ENCODE data around the gene DGKZ.

Gene DGKZ

DNA sequence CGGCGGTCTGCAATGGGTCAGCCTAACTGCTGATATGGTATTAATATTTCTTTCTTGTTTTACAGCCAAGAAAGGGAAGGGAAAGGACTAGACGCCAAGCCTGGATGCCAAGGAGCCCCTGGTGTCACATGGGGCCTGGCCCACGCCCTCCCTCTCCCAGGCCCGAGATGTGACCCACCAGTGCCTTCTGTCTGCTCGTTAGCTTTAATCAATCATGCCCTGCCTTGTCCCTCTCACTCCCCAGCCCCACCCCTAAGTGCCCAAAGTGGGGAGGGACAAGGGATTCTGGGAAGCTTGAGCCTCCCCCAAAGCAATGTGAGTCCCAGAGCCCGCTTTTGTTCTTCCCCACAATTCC, 36.1 kb downstream of the DGKZ start:
- no peak for DNase-seq

DNA sequence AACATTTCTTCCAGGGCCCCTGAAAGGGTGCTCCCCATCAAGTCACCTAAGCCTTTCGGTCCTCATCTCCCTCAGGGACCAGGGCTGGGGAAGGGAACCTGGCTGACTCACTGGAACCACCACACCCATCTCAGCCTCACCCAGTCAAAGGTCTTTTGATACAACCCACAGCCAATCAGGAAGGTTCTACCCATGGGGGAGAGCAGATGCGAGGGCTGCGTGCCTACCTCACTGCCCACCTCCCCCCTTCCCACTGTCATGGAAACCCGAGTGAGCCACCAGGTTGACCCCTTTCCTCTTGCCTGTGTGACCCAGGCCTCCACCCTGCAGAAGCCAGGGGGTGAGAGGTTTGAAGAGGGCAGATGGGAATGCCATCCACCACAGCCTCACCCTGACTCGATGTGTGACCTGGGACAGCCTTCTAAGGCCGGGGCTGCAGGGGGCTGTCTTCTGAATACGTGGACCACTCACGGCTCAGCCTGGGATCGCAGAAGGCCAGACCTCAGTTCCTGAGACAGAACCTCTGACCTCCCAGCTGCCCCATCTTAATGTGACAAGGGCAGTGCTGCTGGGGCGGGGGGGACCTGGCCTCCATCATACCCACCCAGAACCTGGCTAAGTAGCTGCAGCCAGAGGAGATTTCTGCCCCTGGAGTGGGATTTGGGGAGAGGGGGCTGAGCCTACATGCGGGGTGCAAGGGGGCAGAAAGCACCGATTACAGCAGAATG, 36.9 kb downstream of the DGKZ start:
- no peak for DNase-seq

DNA sequence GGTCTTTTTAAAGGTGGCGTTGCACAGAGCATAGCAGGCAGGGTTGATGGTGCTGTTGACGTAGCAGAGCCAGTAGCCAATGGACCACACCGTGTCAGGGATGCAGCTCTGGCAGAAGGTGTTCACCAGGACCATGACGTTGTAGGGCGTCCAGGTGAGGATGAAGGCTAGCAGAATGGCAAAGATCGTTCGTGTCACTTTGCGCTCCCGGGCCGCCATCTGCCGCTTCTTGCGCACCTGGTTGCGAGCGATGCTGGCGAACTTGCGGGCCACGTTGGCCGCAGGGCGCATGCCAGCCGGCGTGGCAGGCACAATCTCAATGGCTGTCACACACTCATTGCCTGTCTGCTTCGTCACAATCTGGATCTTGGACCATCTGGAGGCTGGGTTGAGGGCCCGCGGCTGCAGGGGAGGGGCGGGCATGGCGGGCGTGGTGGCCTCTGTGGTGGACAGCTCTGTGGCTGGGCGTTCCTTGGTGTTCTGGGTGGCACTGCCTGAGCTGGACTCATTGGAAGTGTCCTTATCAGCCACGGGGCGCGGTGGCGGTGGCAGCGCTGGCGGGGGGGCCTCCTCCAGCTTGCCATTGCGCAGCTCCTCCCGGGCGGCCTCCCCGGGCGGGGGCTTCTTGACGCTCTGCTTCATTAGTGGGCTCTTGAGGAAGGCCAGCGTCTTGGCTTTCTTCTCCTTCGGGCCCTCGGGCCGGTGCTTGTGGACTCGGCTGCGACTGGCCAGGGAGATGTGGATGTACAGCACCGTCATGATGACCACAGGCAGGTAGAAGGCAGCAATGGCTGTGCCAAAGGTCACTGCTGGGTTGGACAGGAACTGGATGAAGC, 38.1 kb downstream of the DGKZ start:
- DNase-seq: no peak

DNA sequence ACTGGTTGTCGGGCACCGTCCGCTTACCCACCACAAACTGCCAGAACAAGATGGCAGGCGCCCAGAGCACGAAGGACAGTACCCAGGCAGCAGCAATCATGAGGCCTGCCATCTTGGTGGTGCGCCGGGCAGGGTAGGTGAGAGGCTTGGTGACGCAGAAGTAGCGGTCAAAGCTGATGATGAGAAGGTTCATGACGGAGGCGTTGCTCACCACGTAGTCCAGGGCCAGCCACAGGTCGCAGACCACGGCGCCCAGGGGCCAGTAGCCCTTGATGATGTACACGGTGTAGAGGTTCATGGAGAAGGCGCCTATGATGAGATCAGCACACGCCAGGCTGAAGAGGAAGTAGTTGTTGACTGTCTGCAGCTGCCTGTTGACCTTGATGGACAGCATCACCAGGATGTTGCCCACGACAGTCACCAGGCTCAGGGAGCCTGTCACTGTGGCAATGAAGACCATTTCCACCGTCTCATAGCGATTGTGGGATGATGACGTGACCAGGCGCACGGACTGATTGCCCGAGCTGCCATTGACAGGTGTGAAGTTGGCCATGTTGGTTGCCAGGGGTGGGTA, 38.8 kb downstream of the DGKZ start:
- no peak for DNase-seq

DNA sequence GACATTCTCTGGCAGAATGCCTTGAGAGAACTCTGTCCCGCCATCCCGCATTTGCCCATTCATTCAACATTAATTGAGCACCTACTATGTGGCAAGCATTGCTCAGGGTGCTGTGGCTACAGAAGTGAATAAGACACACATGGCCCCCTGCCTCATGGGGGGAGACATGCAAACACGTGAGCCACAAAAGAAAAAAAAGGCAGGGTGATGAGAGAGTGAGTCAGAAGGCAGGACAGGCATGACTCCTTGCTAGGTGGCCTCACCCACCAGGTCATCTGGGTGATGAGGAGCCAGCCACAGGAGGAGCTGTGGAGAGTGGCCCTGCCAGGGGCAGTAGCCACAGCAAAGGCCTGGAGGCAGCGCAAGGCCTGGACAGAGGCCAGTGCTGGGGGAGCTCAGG, 39.4 kb downstream of the DGKZ start:
- DNase-seq: no peak

DNA sequence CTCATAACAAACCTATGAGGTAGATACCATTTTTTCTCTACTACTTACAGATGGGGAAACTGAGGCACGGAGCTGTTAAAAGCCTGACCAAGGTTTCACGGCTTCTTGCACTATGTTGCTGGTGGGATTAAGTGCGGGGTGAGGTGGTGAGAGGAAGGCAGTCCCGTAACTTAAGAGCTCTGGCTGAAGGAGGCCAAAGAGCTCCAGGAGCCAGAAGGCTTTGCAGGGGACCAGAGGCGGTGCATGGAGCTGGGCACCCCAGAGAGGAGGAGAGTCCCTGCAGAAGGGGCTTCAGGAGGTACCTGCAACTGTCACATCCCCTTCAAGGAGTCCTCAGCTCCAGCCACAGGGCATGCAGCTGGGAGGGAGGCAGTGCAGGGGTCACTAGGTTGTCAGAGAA, 40.2 kb downstream of the DGKZ start:
- no peak for DNase-seq

DNA sequence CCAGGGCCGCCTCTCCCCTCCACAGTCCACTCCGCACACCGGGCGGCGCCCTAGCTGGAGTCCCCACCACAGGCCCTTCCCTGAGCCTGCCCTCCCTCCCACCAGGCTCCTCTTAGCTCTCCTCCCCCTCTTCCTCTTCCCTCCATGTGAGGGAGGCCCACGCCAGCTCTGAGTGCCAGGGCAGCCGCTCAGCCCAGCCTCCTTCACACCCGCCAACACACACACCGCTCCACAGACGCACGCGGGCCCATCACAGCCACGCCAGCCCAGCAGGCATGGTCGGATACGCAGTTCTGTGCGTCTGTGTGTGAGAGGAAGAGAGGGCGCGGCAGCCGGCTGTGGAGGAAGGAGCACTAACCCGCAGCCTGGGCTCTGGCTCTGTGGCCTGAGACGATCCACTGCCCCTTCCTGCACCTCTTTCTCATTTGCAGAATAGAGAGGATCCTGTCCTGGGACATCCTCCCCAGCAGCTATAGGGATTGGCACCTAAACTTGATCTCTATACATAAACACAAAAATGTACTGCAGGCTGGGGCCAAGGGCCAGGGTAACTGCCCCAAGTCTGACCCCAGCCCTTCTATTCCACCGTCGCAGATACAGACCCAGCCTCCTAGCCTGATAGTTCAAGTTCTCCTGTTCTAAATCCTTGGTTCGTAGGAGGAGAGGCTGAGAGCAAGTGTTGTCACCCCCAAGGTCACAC, 40.8 kb downstream of the DGKZ start:
- no peak for DNase-seq

DNA sequence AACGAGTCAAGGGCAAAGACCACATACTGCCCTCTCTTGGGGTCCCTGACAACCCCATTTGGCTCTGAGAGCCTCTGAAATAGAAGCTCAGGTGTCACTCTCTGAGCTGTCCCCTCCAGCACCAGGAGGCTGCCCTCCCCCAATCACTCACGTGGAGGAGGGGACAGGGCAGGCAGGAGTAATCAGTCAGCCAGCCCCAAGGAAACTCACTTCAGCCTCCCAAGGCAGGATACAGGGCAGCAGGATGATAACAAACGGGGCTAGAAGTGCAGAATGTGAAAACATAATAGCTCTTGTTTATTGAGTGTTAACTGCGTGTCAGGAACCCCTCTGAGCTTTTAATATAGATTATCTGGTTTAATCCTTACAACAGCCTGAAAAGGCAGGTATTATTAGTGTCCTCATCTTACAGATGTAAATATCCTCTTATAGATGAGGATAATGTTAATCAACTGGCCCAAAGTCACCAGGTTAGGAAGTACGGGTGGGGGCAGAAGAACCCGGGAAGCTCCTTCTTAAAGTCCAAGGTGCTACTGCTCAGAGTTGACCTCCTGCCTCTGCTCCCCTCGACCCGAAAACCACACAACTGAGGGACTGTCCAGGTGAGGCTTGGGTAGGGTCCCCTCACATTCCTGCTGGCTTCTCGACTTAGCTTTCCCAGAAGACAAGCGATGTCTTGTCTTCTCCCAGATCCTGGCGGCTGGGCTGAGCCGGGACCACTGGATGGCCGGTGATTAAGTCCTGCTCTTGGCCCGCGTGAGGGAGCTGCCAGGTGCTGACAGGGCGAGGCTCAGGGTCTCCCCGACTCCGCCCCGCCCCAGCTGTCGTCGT, 41.6 kb downstream of the DGKZ start:
- DNase-seq: no peak

DNA sequence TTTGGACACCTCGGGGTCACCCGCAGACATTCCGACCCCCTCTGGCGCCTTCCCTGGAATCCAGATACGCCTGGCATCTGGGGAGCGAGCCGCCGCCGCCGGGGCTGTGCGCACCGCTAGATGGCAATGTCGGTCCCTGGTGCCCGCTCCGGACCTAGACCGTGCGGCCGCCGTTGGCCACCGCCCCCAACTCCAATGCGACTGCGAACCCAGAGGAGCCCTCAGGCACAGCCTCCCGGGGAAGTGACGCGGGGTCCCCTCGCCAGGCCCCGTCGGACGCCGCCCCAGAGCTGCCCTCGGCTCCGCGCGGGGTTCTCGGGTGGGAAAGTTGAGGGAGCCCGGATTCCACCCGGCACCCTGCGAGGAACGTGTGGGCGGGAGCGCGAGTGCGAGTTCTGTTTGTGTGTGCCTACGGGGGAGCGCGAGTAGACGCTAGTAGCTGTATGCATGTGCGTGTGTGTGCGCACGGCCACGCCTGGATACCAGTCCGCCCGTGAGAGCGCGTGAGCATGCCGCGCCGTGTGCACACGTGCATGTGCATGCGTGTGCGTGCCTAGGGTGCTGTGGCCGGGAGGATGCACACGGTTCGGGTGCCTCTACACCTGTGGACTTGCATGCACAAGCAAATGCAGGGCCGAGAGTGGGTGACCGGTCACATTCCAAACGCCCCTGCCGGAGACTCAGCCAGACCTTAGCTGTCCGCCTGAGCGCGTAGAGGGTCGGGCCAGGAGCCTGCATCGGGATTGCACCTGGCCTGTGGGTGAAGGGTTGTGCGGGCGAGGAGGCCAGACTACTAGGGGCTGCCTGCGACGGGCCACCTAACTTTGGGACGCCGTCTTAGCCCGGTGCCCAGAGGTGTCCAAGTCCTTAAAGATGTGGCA, 42.4 kb downstream of the DGKZ start:
- DNase-seq: no peak

DNA sequence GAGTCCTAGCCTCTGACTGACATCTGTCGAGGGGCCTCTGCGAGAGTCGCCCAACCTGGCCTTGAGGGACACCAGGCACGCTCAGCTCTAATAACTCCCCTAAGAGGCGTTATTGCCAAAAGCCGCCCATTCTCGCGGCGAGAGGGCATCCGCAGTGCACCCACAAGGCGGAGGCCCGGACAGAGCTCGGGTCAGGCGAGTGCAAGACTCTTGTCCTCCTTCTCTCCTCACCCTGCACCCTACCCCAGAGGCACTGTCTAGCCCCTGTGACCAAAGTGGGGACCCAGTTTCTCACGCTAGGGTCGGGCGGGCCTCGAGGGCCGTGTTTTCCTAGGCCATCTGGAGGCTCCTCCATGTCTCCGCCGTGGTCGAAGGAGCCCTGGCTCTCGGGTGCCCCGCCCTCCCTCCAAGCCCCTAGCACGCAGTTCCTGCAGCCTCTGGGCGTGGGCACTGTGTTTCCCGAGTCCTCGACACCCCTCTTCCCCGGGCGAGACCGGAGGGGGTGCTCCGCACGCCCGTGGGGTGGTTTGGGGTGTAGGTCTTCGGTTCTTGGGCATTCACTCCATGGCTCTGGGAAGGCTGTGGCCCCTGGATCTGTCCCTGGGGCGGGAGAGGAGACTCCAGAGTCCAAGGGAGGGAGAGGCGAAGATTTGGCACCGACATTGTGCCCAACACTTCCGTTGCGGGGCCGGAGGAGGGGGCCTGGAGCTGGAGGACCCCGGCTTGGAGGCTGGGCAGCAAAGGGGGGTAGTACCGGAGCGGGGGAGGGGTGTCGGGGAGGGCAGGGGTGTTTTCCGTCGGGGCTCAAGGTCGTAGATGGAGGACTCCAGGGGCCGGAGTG, 43.3 kb downstream of the DGKZ start:
- no peak for DNase-seq

DNA sequence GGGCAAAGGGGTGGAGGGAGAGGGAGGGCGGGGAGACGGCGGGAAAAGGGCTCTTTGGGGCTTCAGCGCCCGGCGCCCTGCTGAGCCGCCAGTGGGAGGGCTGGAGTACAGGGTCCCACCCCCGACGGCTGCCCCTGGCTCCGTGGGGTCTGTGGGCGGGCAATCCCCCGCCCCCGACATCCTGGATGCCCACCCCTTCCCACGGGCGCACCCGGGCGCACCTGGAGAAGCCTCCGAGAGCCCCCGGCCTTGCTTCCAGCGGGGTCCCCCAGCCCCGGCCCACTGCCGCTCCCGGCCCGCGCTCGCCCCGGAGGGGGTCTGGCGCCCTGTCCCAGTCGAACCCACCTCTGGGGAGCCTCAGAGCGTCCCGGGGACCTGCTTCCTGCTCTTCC, 43.9 kb downstream of the DGKZ start:
- no peak for DNase-seq

DNA sequence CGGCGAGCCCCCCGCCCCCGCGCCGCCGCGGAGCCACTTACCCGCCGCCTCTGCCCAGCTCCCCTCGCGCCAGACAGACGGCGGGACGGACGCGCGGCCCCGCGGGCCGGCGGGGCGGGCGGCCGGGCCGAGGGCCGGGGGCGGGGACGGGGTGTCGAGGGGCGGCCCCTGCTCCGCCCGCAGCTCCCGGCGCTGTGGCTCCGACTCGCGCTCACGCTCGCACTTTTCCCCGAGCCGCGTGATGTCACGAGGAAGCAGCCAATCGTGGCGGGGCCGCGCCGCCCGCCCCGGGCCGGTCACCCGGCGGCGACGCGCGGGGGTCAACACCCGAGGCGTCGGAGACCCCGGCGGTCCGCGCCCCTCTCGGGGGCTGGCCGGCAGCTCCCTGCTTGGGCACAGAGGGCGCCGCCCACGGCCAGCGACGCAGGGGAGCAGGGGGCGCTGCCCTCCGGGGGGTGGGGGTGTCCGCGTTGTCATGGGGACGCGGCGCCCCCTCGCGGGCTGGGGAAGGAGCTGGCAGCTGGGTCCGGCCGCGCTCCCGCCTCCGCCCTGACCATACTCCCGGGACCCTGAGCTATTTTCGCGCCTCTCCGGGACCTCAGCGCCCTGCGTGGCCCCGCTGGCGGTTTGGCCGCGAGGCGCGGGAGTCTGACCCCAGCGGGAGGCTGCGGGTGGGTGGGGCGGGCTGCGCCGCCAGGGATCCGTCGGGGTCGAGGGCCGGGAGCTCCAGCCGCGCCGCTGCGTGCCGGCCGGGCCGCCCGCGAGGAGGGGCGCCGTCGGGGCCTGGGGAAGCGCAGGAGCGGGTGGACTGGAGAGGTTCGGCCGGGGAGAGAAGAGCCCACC, 44.5 kb downstream of the DGKZ start, which contains the start of gene CHRM4:
Gene CHRM4 (minus strand): TSS at position 199 of the 843 bp plus-strand sequence. CDS start 5,219 bp downstream, outside the sequence.
- DNase-seq: no peak

DNA sequence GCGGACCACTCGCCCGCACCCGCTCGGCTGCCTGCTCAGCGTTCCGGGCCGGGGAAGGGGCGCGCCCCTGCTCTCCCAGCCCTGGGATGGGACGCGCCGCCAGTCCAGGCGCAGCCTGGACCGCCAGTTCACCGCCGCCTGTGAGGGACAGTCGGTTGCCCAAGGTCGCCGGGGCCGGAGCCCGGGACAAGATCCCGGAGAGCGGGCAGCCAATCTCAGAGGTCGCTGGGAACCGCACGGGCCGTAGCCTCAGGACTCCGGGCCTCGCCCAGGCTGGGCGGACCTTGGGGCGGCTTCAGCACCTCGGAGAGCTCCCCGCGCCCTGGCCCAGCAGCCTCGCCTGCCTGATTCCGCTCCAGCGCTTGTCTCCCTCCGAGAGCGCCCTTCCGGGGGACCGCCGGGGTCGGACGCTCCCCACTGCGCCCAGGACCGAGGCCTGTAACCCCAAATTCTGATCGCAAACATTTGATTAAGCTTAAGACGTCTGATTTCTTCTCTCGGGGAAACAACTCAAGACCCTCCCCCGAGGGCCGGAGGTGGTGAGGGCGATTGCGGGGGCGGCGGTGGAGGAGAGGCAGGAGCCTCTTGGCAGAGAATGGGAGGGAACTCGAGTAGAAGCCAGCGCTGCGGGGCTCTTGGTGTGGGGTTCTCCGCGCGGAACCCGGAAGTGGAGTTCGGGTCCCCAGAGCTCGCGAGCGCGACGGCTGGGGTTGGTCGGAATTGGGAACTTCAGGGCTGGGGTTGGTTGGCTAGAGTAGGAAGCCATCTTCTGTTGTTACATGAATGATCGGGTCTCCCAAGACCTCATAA, 45.4 kb downstream of the DGKZ start:
- DNase-seq: no peak

DNA sequence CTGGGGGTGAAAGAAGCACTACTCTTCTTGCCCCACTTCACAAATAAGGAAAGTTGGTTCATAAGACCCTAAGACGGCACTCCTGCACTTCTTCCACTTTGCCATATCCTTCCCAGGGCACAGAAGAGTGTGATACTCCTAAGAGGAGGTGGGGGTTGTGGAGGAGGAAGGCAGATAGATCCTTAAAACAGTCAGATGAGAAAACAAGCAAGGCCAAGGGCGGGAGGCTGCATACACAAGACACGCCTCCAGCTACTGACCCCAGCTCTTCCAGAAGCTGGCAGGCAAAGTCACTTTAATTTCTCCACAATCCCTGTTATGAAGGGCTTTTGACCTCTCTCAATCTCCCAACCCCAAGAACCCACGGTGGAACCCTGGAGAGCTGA, 46.0 kb downstream of the DGKZ start:
- DNase-seq: no peak

DNA sequence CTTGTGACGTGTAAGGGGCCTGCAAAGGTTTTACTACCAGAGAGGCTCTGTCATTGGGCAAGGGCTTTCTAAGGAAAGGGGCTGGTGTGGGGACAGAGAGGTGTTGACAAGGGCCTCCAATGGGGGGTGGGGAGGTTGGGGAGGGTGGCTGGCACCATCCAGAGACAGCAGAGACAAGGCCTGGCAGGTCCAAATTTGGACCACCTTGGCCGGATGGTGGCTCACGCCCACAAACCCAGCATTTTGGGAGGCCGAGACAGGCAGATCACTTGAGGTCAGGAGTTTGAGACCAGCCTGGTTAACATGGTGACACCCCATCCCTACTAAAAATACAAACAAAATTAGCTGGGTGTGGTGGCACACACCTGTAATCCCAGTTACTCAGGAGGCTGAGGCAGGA, 46.5 kb downstream of the DGKZ start:
- no peak for DNase-seq

DNA sequence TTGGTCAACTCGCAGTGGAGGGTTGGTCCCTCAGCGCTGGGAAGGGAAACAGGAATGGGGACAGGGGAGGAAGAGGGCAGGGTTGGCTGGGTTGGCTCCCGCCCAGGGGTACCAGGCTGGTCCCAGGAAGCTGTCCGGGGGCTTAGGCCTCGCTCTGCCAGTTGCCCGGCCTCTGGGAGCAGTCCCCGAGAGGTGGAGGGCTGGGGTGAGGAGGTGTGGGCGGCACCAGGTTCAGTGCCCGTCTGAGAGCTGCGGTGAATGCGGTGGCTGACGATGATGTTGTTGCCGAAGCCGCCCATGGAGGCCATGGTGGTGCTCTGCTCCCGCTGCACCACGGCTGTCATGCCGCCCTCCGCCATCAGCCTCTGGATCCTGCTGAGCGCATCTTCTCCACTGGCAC, 50.3 kb downstream of the DGKZ start:
- no peak for DNase-seq

DNA sequence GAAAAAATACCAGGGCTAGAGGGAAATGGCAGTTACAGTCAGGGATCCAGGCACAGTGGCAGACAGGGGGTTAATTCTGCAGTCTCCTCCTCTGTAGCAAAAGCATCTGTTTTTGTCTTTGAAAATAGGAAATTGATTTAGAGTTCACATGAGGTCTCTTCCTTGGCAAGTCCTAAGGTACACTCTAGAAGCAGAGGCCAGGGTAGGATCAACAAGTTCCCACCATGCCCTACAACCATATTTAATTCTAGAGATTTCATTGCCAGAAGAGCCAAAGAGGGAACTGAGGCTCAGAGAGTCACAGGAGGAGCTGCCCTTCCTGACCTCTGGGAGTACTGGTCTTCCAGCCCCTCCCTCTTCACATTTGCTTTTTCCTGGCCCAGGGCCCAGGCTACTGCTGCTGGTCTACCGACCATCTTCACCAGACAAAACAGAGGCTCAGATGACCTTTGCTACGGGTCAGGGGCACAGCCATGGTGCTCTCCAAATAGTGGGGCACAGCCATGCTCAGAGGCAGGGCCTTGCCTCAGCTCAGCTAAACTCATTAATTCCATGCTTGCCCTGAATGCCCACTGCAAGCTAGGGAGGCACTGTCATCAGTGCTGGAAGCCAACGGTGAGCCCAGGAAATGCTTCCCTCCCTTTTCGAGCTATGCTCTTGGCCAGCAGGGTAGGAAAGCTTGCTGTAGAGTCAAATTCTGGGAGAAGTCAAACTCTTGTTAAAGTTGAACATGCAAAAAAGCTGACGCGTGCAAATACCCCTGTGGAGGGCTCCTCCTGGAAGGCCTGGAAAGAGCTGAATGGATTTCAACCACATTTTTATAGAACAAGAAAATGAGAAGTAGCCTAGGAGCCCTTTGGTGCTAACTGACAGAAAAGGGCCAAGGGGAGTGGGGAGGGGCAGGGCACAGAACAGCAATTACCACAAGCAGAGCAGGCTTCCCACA, 56.0 kb downstream of the DGKZ start:
- DNase-seq: no peak

Measured in NCI-H510A treated with DMSO at 0.1 percent for 48 hours (cell line).